Coronary artery (tissue), 2 donors: ENCODE data around the gene NHLH2.

ENCODE experiments used
- DNase-seq: peaks from one replicate; pipeline ENCODE4 v3.0.0-alpha.2; 2017; ENCODE audit warnings: low spot score
- H3K27ac ChIP-seq, 2 donors: fragments of 200-600 bp; sonication (generic); one replicate each; pipeline ENCODE4 v1.5.1; 2016 to 2019
- H3K4me3 ChIP-seq: fragments of 200-600 bp; sonication (generic); 2 replicates; pipeline ENCODE4 v1.5.1; 2016; ENCODE audit warnings: mild to moderate bottlenecking, moderate library complexity
- TF ChIP-seq, protein P1 (sequence below): fragments of 200-600 bp; sonication (generic); IDR thresholded peaks from one replicate; pipeline ENCODE4 v1.5.1; 2019; ENCODE audit warnings: antibody characterized with exemption

NHLH2 gene

GRCh38 chr1:115814685-115815398 is 26.1 kb downstream of the NHLH2 start:
- Histone ChIP-seq H3K4me3 (no peak overlapping the region), H3K27ac (no peak overlapping the region)
- TF ChIP-seq, protein P1, sequence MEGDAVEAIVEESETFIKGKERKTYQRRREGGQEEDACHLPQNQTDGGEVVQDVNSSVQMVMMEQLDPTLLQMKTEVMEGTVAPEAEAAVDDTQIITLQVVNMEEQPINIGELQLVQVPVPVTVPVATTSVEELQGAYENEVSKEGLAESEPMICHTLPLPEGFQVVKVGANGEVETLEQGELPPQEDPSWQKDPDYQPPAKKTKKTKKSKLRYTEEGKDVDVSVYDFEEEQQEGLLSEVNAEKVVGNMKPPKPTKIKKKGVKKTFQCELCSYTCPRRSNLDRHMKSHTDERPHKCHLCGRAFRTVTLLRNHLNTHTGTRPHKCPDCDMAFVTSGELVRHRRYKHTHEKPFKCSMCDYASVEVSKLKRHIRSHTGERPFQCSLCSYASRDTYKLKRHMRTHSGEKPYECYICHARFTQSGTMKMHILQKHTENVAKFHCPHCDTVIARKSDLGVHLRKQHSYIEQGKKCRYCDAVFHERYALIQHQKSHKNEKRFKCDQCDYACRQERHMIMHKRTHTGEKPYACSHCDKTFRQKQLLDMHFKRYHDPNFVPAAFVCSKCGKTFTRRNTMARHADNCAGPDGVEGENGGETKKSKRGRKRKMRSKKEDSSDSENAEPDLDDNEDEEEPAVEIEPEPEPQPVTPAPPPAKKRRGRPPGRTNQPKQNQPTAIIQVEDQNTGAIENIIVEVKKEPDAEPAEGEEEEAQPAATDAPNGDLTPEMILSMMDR, result no peak
- DNase-seq, result no peak

- no peak for DNase-seq
- Histone ChIP-seq H3K4me3 (no peak overlapping the region), H3K27ac (no peak overlapping the region)
- TF ChIP-seq, protein P1, result no peak
Observed at GRCh38 chr1:115813727-115814126, 27.2 kb downstream of the NHLH2 start.

- no peak for DNase-seq
- TF ChIP-seq, protein P1, result no peak
- no peak overlapping the region for H3K27ac ChIP-seq
- H3K4me3 ChIP-seq, result no peak overlapping the region
Observed at GRCh38 chr1:115811140-115811828, 29.6 kb downstream of the NHLH2 start.

GRCh38 chr1:115810609-115811008 is 30.3 kb downstream of the NHLH2 start:
- Histone ChIP-seq H3K4me3 (no peak overlapping the region), H3K27ac (no peak overlapping the region)
- TF ChIP-seq, protein P1, result no peak
- no peak for DNase-seq

DNA sequence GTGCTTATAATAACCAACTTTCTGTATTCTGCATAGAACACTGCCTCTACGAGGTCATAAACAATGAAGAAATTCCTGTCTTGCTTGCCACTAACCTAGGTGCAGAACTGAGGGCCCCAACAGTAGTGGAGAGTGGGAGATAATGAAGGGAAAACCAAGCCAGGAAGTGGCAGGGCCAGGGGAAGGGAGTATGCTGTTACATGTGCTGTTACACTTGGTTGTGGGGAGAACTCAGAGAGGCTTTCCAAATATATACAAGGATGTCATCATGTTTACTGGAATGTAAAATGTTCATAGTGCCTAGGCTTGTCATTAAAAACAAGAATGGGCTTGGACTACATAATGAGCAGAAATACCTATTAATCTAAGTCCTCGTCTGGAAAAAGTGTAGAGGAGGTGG is 31.1 kb downstream of the NHLH2 start:
- TF ChIP-seq, protein P1, result no peak
- Histone ChIP-seq H3K27ac (no peak overlapping the region), H3K4me3 (no peak overlapping the region)
- no peak for DNase-seq

DNA sequence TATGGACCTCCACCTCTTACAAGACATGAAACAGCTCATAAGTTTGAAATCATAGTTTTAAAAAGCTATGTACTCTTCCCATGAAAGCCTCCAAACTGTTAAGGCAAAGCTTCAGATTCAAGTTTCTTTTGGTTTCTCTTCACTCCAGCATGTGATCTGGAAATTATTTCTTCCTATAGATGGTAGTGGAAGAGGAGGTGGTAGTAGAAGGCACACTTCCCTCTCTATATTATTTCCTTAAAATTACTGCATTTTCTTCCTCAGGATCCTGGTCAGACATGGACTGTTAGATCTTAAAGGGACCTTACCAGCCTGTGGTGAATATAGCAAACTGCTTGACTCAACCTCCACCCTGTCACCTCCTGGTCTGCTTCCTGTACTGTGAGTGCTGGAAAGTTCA is 31.9 kb downstream of the NHLH2 start:
- no peak overlapping the region for H3K27ac ChIP-seq
- TF ChIP-seq, protein P1, result no peak
- no peak overlapping the region for H3K4me3 ChIP-seq
- DNase-seq, result no peak

GRCh38 chr1:115807723-115808122 is 33.2 kb downstream of the NHLH2 start:
- H3K4me3 ChIP-seq, result no peak overlapping the region
- TF ChIP-seq, protein P1, result peak; percentile 37
- DNase-seq, result no peak
- no peak overlapping the region for H3K27ac ChIP-seq
